Esophagus muscularis mucosa (tissue), 3 donors: ENCODE results near the gene PTPN3.

ENCODE experiments used
- POLR2A ChIP-seq: fragments of 450-650 bp; IDR thresholded peaks from one replicate; pipeline ENCODE4 v1.6.1; 2017; ENCODE audit warnings: antibody characterized with exemption, moderate library complexity, mild to moderate bottlenecking, low read depth
- POLR2AphosphoS5 ChIP-seq, 2 donors: sonication (generic); formaldehyde crosslinking; IDR thresholded peaks; one replicate each; pipeline ENCODE4 v1.6.1; 2017; ENCODE audit warnings: antibody characterized with exemption in 2 of 2
- TF ChIP-seq, protein P1 (sequence below), 3 experiments: fragments of 200-600 bp in 2 of 3; fragments of 450-650 bp in 1 of 3; sonication (generic) in 2 of 3; IDR thresholded peaks; one replicate each; pipeline ENCODE4 v1.5.1; 2017 to 2019; ENCODE audit warnings: antibody characterized with exemption in 3 of 3, mild to moderate bottlenecking in 2 of 3, moderate library complexity in 1 of 3

- TF ChIP-seq, protein P1, sequence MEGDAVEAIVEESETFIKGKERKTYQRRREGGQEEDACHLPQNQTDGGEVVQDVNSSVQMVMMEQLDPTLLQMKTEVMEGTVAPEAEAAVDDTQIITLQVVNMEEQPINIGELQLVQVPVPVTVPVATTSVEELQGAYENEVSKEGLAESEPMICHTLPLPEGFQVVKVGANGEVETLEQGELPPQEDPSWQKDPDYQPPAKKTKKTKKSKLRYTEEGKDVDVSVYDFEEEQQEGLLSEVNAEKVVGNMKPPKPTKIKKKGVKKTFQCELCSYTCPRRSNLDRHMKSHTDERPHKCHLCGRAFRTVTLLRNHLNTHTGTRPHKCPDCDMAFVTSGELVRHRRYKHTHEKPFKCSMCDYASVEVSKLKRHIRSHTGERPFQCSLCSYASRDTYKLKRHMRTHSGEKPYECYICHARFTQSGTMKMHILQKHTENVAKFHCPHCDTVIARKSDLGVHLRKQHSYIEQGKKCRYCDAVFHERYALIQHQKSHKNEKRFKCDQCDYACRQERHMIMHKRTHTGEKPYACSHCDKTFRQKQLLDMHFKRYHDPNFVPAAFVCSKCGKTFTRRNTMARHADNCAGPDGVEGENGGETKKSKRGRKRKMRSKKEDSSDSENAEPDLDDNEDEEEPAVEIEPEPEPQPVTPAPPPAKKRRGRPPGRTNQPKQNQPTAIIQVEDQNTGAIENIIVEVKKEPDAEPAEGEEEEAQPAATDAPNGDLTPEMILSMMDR (IDR thresholded peaks at IDR 0.05), result no peak
- TF ChIP-seq POLR2A (no peak), POLR2AphosphoS5 (IDR thresholded peaks at IDR 0.05) (no peak)
Observed at GRCh38 chr9:109385499-109385898, 112.6 kb downstream of the PTPN3 start.
